ENCODE data around the gene ANKS1A.
"Not testable (repeated sequence)": the region's sequence is repeated elsewhere in the genome, so short reads cannot be mapped to it uniquely, and the experiment has no call there.

Gene ANKS1A

GRCh38 chr6:35096129-35096862 is 207.2 kb downstream of the ANKS1A start:
- no peak for DNase-seq (ENCODE audit: low read depth, low spot score)

- no peak for DNase-seq (ENCODE audit: low read depth, low spot score)
Measured at GRCh38 chr6:35099116-35099515, 210.1 kb downstream of the ANKS1A start.

GRCh38 chr6:35105078-35105477 is 216.0 kb downstream of the ANKS1A start:
- no peak for DNase-seq (ENCODE audit: low read depth, low spot score)

- DNase-seq (ENCODE audit: low read depth, low spot score): not testable (repeated sequence)
Measured at GRCh38 chr6:35106061-35106460, 217.0 kb downstream of the ANKS1A start.

- not testable (repeated sequence) for DNase-seq (ENCODE audit: low read depth, low spot score)
Measured at GRCh38 chr6:35107208-35107607, 218.2 kb downstream of the ANKS1A start.

- not testable (repeated sequence) for DNase-seq (ENCODE audit: low read depth, low spot score)
Measured at GRCh38 chr6:35107761-35108160, 218.7 kb downstream of the ANKS1A start.

GRCh38 chr6:35108309-35108885 is 219.3 kb downstream of the ANKS1A start:
- no peak for DNase-seq (ENCODE audit: low read depth, low spot score)

- no peak for DNase-seq (ENCODE audit: low read depth, low spot score)
Measured at GRCh38 chr6:35120746-35121145, 231.7 kb downstream of the ANKS1A start.

- no peak for DNase-seq (ENCODE audit: low read depth, low spot score)
Measured at GRCh38 chr6:35124356-35124755, 235.3 kb downstream of the ANKS1A start.

- DNase-seq (ENCODE audit: low read depth, low spot score): no peak
Measured at GRCh38 chr6:35128042-35128441, 239.0 kb downstream of the ANKS1A start.

- DNase-seq (ENCODE audit: low read depth, low spot score): no peak
Measured at GRCh38 chr6:35128496-35128895, 239.4 kb downstream of the ANKS1A start.

- no peak for DNase-seq (ENCODE audit: low read depth, low spot score)
Measured at GRCh38 chr6:35136185-35136584, 247.1 kb downstream of the ANKS1A start.

- DNase-seq (ENCODE audit: low read depth, low spot score): not testable (repeated sequence)
Measured at GRCh38 chr6:35138191-35138590, 249.1 kb downstream of the ANKS1A start.

- DNase-seq (ENCODE audit: low read depth, low spot score): no peak
Measured at GRCh38 chr6:35139470-35139869, 250.4 kb downstream of the ANKS1A start.

GRCh38 chr6:35139924-35140638 is 251.0 kb downstream of the ANKS1A start:
- DNase-seq (ENCODE audit: low read depth, low spot score): peak; percentile 26

- DNase-seq (ENCODE audit: low read depth, low spot score): no peak
Measured at GRCh38 chr6:35140639-35141006, 251.6 kb downstream of the ANKS1A start.

Data from activated CD4-positive, CD25-positive, alpha-beta regulatory T cell treated with anti-CD3 and anti-CD28 coated beads, Interleukin-2, amount 50 U/mL, for 16 hours (primary cell).